ENCODE results near the gene DCTD.

- TF ChIP-seq POLR2AphosphoS5 (IDR thresholded peaks at IDR 0.05) = no peak
- TF ChIP-seq CTCF (IDR thresholded peaks at IDR 0.05) = no peak
Measured at GRCh38 chr4:182904211-182904761, 12.9 kb downstream of the DCTD start.

Data from stomach (tissue), 4 donors.